ENCODE results near the gene RPS6KA4. TPM values are rescaled to one million over a fixed set of nuclear protein-coding genes. Genes with fewer than 3 reads are reported as not detected.

The RPS6KA4 gene
- total RNA-seq, 1 experiment from 2014 or later, result 148 TPM

DNA sequence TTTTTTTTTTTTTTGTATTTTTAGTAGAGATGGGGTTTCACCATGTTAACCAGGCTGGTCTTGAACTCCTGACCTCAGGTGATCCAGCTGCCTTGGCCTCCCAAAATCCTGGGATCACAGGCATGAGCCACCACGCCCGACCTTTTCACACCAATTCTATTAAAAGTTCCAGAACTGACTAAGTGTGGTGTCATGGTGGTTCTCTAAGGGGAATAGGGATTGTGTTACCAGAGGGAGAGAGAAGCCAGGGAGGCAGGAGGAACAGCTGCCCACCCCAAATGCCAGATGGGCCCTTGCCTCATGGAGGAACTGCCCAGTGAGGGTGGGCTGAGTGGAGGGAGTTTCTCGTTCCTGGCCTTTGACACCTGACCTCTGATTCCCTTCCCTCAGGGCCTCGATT lies 5.9 kb downstream of the RPS6KA4 start:
- POLR2A ChIA-PET (ENCODE audit: unreplicated experiment), result no interaction called here

DNA sequence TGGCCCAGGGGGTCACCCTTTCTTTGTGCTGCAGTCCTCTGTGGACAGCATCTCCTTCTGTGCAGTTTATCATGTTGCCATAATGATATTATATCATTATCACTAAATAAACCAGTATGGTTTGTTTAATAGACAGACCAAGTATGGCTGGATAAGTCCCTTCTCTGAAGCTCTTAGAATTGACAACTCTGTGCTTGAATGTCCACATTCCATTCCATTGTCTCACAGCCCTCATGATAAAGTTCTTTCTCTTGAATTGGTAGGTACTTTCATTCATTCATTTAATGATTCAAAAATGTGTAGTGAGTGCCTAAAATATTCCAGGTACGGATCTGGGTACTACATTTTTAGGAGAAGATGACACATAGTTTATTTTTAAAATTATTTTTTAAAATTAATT lies 7.8 kb downstream of the RPS6KA4 start:
- POLR2A ChIA-PET (ENCODE audit: unreplicated experiment), result no interaction called here
- BruUV-seq (replicated peaks), result no TSS peak
- ATAC-seq, result peak; percentile 49; the same call in 1 of the 2 replicates

More for the DNA sequence above, 5.9 kb downstream of the RPS6KA4 start:
- no peak for ATAC-seq
- TF ChIP-seq EZH2phosphoT487 (IDR thresholded peaks at IDR 0.05; ENCODE audit: borderline replicate concordance, low read length) (no peak), EZH2 (IDR thresholded peaks at IDR 0.05; ENCODE audit: low read length, unreplicated experiment) (no peak)
- no TSS peak for BruUV-seq (replicated peaks)
- Histone ChIP-seq H3K27me3 (ENCODE audit: low read length) (no peaks in the 10 kb centered on the region), H3K4me1 (ENCODE audit: insufficient read depth, low read length) (peaks cover 17% of the 10 kb centered on the region), H3K36me3 (ENCODE audit: low read depth, low read length) (peaks cover 64% of the 10 kb centered on the region), H4K20me1 (ENCODE audit: low read length) (peaks cover 11% of the 10 kb centered on the region; the same call in 1 of the 2 replicates), H3F3A (ENCODE audit: low read length, unreplicated experiment) (peaks cover 6% of the 10 kb centered on the region), H3K27ac (ENCODE audit: low read length) (no peak overlapping the region), H3K4me3 (ENCODE audit: low read length) (no peak overlapping the region), H3K9ac (ENCODE audit: low read length) (no peak overlapping the region), H3K9me3 (ENCODE audit: low read length) (no peaks in the 10 kb centered on the region), H3K9me2 (replicated peaks; ENCODE audit: low read length) (no peaks in the 10 kb centered on the region), H3K4me2 (ENCODE audit: low read length) (no peak overlapping the region), H3K79me2 (ENCODE audit: low read length) (peaks cover 15% of the 10 kb centered on the region), H2AFZ (ENCODE audit: low read length) (no peak overlapping the region)
- intact Hi-C loops (cut with micrococcal nuclease), result no loop called here
- CTCF ChIA-PET, result no interaction called here
- peak; percentile 45 for DNase-seq

GRCh38 chr11:64367931-64368672 lies 9.1 kb downstream of the RPS6KA4 start:
- ATAC-seq (no peak), DNase-seq (no peak)
- Histone ChIP-seq H4K20me1 (ENCODE audit: low read length) (no peaks in the 10 kb centered on the region), H3K9me3 (ENCODE audit: low read length) (no peaks in the 10 kb centered on the region), H3K27ac (ENCODE audit: low read length) (no peak overlapping the region), H3K9me2 (replicated peaks; ENCODE audit: low read length) (no peaks in the 10 kb centered on the region), H3K36me3 (ENCODE audit: low read depth, low read length) (peaks cover 54% of the 10 kb centered on the region), H3K4me3 (ENCODE audit: low read length) (no peak overlapping the region), H3K4me1 (ENCODE audit: insufficient read depth, low read length) (peaks cover 8% of the 10 kb centered on the region), H3K9ac (ENCODE audit: low read length) (no peak overlapping the region), H3F3A (ENCODE audit: low read length, unreplicated experiment) (peaks cover 6% of the 10 kb centered on the region), H3K27me3 (ENCODE audit: low read length) (no peaks in the 10 kb centered on the region), H2AFZ (ENCODE audit: low read length) (no peak overlapping the region), H3K79me2 (ENCODE audit: low read length) (no peaks in the 10 kb centered on the region), H3K4me2 (ENCODE audit: low read length) (no peak overlapping the region)
- intact Hi-C loops (cut with micrococcal nuclease), result no loop called here
- BruUV-seq (replicated peaks), result no TSS peak
- POLR2A ChIA-PET (ENCODE audit: unreplicated experiment), result no interaction called here
- CTCF ChIA-PET, result interaction anchor here (0.6 kb wide), 1 partner anchor 54 kb away, joined by 3 read pairs; no protein-coding TSS in a partner anchor
- TF ChIP-seq, protein P1, sequence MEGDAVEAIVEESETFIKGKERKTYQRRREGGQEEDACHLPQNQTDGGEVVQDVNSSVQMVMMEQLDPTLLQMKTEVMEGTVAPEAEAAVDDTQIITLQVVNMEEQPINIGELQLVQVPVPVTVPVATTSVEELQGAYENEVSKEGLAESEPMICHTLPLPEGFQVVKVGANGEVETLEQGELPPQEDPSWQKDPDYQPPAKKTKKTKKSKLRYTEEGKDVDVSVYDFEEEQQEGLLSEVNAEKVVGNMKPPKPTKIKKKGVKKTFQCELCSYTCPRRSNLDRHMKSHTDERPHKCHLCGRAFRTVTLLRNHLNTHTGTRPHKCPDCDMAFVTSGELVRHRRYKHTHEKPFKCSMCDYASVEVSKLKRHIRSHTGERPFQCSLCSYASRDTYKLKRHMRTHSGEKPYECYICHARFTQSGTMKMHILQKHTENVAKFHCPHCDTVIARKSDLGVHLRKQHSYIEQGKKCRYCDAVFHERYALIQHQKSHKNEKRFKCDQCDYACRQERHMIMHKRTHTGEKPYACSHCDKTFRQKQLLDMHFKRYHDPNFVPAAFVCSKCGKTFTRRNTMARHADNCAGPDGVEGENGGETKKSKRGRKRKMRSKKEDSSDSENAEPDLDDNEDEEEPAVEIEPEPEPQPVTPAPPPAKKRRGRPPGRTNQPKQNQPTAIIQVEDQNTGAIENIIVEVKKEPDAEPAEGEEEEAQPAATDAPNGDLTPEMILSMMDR (conservative IDR thresholded peaks at IDR 0.05; ENCODE audit: low read depth, low read length), result no peak
- TF ChIP-seq EZH2phosphoT487 (IDR thresholded peaks at IDR 0.05; ENCODE audit: borderline replicate concordance, low read length) (no peak), EZH2 (IDR thresholded peaks at IDR 0.05; ENCODE audit: low read length, unreplicated experiment) (no peak)

More for the DNA sequence above, 7.8 kb downstream of the RPS6KA4 start:
- peaks cover 8% of the 10 kb centered on the region for H3K4me1 ChIP-seq (ENCODE audit: insufficient read depth, low read length)
- no peaks in the 10 kb centered on the region for H3K79me2 ChIP-seq (ENCODE audit: low read length)
- H3K9me3 ChIP-seq (ENCODE audit: low read length), result no peaks in the 10 kb centered on the region
- H3K27me3 ChIP-seq (ENCODE audit: low read length), result no peaks in the 10 kb centered on the region
- H2AFZ ChIP-seq (ENCODE audit: low read length), result no peak overlapping the region
- H3K9me2 ChIP-seq (replicated peaks; ENCODE audit: low read length), result no peaks in the 10 kb centered on the region
- TF ChIP-seq, protein P1 (conservative IDR thresholded peaks at IDR 0.05; ENCODE audit: low read depth, low read length), result no peak
- TF ChIP-seq EZH2 (IDR thresholded peaks at IDR 0.05; ENCODE audit: low read length, unreplicated experiment) (no peak), EZH2phosphoT487 (IDR thresholded peaks at IDR 0.05; ENCODE audit: borderline replicate concordance, low read length) (no peak)
- peaks cover 64% of the 10 kb centered on the region for H3K36me3 ChIP-seq (ENCODE audit: low read depth, low read length)
- H3F3A ChIP-seq (ENCODE audit: low read length, unreplicated experiment), result peaks cover 6% of the 10 kb centered on the region
- no peak overlapping the region for H3K27ac ChIP-seq (ENCODE audit: low read length)
- peak; percentile 83 for DNase-seq
- CTCF ChIA-PET, result no interaction called here
- H3K4me2 ChIP-seq (ENCODE audit: low read length), result peak overlapping the region; percentile 34; the same call in 1 of the 2 replicates
- no peaks in the 10 kb centered on the region for H4K20me1 ChIP-seq (ENCODE audit: low read length)
- intact Hi-C loops (cut with micrococcal nuclease), result no loop called here
- no peak overlapping the region for H3K4me3 ChIP-seq (ENCODE audit: low read length)
- H3K9ac ChIP-seq (ENCODE audit: low read length), result no peak overlapping the region

All from PC-3 (cell line).